Measurements from ENCODE around the gene MOGAT1.
"Not testable (repeated sequence)": the region's sequence is repeated elsewhere in the genome, so short reads cannot be mapped to it uniquely, and the experiment has no call there.

Gene MOGAT1

GRCh38 chr2:222745836-222746559 lies 74.5 kb downstream of the MOGAT1 start:
- no peak for DNase-seq

DNA sequence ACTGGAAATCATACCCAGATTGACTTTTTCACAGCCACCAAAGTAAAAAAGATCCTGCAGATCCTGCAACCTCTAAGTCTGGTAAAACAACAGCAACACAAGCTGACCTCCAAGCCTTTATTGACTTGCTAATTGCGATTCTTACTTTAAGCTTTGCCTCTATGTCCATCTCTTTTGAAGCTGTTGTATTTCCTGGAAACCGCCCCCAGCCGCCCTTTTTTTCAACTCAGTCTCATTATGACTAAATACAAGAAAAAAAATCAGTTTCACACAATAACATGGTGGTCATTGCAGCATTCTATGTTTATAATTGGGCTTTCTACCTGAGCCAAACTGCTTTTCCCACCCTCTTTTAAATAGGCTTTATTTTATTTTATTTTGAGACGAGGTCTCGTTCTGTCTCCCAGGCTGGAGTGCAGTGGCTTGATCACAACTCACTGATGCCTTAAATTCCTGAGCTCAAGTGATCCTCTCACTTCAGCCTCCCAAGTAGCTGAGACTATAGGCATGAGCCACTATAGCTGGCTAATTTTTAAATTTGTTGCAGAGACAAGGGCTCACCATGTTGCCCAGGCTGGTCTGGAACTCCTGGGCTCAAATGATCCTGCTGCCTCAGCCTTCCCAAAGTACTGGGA lies 76.2 kb downstream of the MOGAT1 start:
- DNase-seq: no peak

- no peak for DNase-seq
These were observed 79.1 kb downstream of the MOGAT1 start for GRCh38 chr2:222750533-222750932.

GRCh38 chr2:222751238-222751637 lies 79.8 kb downstream of the MOGAT1 start:
- DNase-seq: peak; percentile 66

DNA sequence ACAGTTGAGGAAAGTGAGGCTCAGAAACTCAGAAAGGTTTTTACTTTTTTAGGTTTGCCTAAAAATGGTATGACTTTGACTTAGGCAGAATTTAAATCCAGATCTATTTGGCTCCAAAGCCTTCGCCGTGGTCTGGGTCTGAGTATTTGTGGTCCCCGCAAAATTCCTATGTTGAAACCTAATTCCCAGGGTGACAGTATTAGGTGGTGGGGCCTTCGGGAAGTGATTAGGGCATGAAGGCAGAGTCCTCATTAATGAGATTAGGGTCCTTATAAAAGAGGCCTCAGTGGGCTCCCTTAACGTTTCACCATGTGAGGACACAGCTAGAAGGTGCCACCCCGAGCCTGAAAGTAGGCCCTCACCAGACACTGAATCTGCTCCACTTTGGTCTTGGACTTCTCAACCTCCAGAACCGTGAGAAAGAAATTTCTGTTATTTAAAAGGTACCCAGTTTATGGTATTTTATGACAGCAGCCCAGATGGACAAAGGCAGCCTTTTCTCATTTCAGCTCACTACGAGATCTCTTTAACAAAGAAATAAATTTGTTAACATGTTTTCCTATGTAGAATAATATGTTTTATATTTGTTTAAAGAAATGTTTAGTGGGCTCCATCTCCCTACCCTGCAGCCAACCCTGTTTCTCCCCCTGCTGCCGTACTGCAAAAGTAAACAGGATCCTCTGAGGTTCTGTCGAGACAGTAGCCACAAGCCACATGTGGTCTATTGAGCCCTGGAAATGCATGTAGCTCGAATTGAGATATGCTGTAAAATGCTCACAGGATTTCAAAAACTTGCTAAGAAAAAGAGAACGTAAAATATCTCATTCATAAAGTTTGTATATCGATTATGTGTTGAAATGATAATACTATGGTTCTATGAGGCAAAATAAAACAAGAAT lies 80.6 kb downstream of the MOGAT1 start:
- DNase-seq: no peak

DNA sequence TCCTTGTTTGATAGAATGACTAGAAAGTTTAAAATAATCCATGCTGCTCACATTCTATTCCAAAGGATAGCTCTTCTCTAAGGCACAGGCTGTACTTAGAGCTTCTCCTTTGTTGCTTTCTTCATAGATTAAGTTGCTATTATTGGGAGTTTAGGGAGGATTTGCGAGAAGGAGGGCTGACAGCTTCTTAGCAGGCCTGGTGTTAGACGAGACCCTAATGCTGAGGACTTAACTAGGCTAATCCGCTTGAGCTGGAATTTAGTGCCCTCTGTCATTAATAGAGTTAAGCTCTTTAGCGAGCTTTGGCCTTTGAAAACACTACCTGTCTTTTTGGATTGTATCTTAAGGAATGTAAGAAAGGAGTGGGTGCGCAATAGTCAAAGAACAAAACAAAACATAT lies 81.3 kb downstream of the MOGAT1 start:
- DNase-seq: no peak

GRCh38 chr2:222753251-222753824 lies 81.9 kb downstream of the MOGAT1 start:
- no peak for DNase-seq

GRCh38 chr2:222754324-222754930 lies 83.0 kb downstream of the MOGAT1 start:
- no peak for DNase-seq

DNA sequence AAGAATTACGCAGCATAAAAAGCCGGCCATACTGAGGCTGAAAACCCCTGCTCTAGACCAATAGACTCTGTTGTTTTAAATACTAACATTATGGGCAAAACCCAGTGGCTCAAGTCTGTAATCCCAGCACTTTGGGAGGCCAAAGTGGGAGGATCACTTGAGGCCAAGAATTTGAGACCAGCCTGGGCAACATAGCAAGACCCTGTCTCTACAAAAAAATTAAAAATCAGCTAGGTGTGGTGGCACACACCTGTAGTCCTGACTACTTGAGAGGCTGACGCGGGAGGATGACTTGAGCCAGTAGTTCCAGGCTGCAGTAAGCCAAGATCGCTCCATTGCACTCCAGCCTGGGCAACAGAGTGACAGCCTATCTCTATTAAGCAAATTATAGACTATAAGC lies 84.1 kb downstream of the MOGAT1 start:
- not testable (repeated sequence) for DNase-seq

GRCh38 chr2:222756362-222756831 lies 84.9 kb downstream of the MOGAT1 start:
- no peak for DNase-seq

DNA sequence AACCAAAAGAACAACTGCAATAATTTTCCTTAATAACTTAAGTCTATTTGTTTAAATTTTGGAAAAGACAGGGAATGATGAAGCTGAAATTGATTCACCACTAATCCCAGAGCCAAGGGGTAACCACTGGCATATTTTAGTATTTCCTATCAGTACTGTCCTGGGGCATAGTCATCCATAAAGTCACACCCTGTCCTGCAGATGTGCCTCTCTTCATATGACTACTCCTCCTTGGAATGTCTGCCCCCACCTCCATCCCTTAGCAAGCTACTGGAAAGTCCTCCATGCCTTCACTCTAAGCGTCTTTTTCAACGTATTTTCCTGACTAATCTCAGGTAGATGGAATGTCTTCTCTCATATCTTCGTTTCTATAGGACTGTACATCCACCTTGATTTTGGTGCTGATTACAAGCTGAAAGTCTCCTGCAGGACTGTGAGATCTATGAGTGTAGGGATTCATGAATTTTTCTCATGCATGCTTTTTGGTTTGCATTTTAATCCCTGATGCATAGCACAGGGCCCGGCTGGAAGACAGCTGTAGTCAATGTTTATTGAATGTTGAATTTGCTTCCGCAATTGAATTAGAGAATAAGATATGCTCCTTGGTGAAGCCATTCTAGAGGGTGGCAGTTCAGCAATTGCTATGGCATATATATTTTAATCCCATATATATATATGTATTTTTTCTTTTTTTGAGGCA lies 85.6 kb downstream of the MOGAT1 start:
- DNase-seq: no peak

All from inflammatory macrophage treated with lipopolysaccharide for 4 hours (primary cell).